ENCODE measurements around the gene TATDN2. TPM values are rescaled to one million over a fixed set of nuclear protein-coding genes. Genes with fewer than 3 reads are reported as not detected.
"Not testable (repeated sequence)": the region's sequence is repeated elsewhere in the genome, so short reads cannot be mapped to it uniquely, and the experiment has no call there.

The TATDN2 gene
- polyA plus RNA-seq, 2 of the 4 experiments (the other 2 are of a cell fraction), result 22.4 to 34.9 TPM

GRCh38 chr3:10265833-10266232 lies 17.6 kb downstream of the TATDN2 start:
- FAIRE-seq, result no peak
- DNase-seq (ENCODE audit: low read depth in 1 of 2, low spot score in 1 of 2), result no peak
- TF ChIP-seq MAFK (IDR thresholded peaks at IDR 0.05; ENCODE audit: partially characterized antibody) (no peak), HEYL (CRISPR knock-in tag; IDR thresholded peaks at IDR 0.05) (no peak), CEBPB (IDR thresholded peaks at IDR 0.05) (no peak), PBX3 (IDR thresholded peaks at IDR 0.05) (no peak), HOXB13 (CRISPR knock-in tag; IDR thresholded peaks at IDR 0.05; ENCODE audit: low read depth) (no peak), FOSL2 (IDR thresholded peaks at IDR 0.05) (no peak), FOSL2 (CRISPR knock-in tag; IDR thresholded peaks at IDR 0.05) (no peak), HDAC2 (IDR thresholded peaks at IDR 0.05) (no peak), REST (IDR thresholded peaks at IDR 0.05) (no peak), ZNF302 (CRISPR knock-in tag; IDR thresholded peaks at IDR 0.05) (no peak), CTCF (IDR thresholded peaks at IDR 0.05) (no peak), EP300 (IDR thresholded peaks at IDR 0.05) (no peak), BHLHE40 (IDR thresholded peaks at IDR 0.05; ENCODE audit: low read depth, low read length) (no peak), RARB (CRISPR knock-in tag; IDR thresholded peaks at IDR 0.05) (no peak), MYC (IDR thresholded peaks at IDR 0.05; ENCODE audit: borderline replicate concordance, low read length) (no peak), POLR2A (IDR thresholded peaks at IDR 0.05; ENCODE audit: low read length) (no peak), HOXB5 (CRISPR knock-in tag; IDR thresholded peaks at IDR 0.05) (no peak), EHMT2 (IDR thresholded peaks at IDR 0.05; ENCODE audit: low read depth) (no peak)
- H3K4me1 ChIP-seq, result 0 out of 3 replicates have a peak, but pooled peaks cover 3% of the 10 kb centered on the region
- H3K9me3 ChIP-seq, result no peaks in the 10 kb centered on the region
- no peak overlapping the region for H3K4me3 ChIP-seq
- ChIA-PET POLR2A (no interaction called here), CTCF (interaction anchor here (0.6 to 1.3 kb wide), 5 partner anchors 11 to 764 kb away, joined by 3 to 5 read pairs (median 3); no protein-coding TSS in a partner anchor)
- whole genome bisulfite sequencing (ENCODE audit: missing lambda C conversion rate), result 92% methylated on average over 2 of the region's 2 CpGs
- no peak overlapping the region for H3K4me2 ChIP-seq
- ATAC-seq, result no peak
- no peak overlapping the region for H3K27ac ChIP-seq

GRCh38 chr3:10266936-10267335 lies 18.7 kb downstream of the TATDN2 start:
- 86% methylated on average over 7 of the region's 7 CpGs for WGBS (ENCODE audit: missing lambda C conversion rate)
- H3K4me2 ChIP-seq; H3K4me3 ChIP-seq; POLR2A ChIA-PET; ATAC-seq; FAIRE-seq; H3K4me1 ChIP-seq; DNase-seq (ENCODE audit: low read depth in 1 of 2, low spot score in 1 of 2); H3K9me3 ChIP-seq; H3K27ac ChIP-seq: not testable (repeated sequence)
- CTCF ChIA-PET, result interaction anchor here (0.7 to 0.8 kb wide), 2 partner anchors 15 to 41 kb away, joined by 3 read pairs; no protein-coding TSS in a partner anchor

- CTCF ChIA-PET, result interaction anchor here (1.4 to 3.4 kb wide), 3 partner anchors 12 to 322 kb away, joined by 3 to 9 read pairs (median 3); no protein-coding TSS in a partner anchor
- no peaks in the 10 kb centered on the region for H3K9me3 ChIP-seq
- no peak overlapping the region for H3K4me3 ChIP-seq
- H3K27ac ChIP-seq, result no peak overlapping the region
- ATAC-seq (no peak), FAIRE-seq (no peak), DNase-seq (ENCODE audit: low read depth in 1 of 2, low spot score in 1 of 2) (no peak)
- H3K4me2 ChIP-seq, result no peak overlapping the region
- POLR2A ChIA-PET, result no interaction called here
- H3K4me1 ChIP-seq, result 0 out of 3 replicates have a peak, but pooled peaks cover 3% of the 10 kb centered on the region
- TF ChIP-seq ZSCAN20 (CRISPR knock-in tag; IDR thresholded peaks at IDR 0.05), result no peak
- TF ChIP-seq SREBF2 (IDR thresholded peaks at IDR 0.05), result no peak
- no peak for TF ChIP-seq EHMT2 (IDR thresholded peaks at IDR 0.05; ENCODE audit: low read depth)
- no peak for TF ChIP-seq TP53 (CRISPR knock-in tag; IDR thresholded peaks at IDR 0.05)
- TF ChIP-seq USF2 (IDR thresholded peaks at IDR 0.05), result no peak
- no peak for TF ChIP-seq ZFP36 (IDR thresholded peaks at IDR 0.05; ENCODE audit: borderline replicate concordance, partially characterized antibody)
- TF ChIP-seq RCOR1 (IDR thresholded peaks at IDR 0.05; ENCODE audit: low read depth, low read length), result no peak
- no peak for TF ChIP-seq E2F6 (IDR thresholded peaks at IDR 0.05; ENCODE audit: borderline replicate concordance, low read depth)
- no peak for TF ChIP-seq PBX3 (IDR thresholded peaks at IDR 0.05)
Measured at GRCh38 chr3:10268116-10268515, 19.9 kb downstream of the TATDN2 start.
